Measurements from ENCODE around the gene SH3RF1.

SH3RF1 gene

DNA sequence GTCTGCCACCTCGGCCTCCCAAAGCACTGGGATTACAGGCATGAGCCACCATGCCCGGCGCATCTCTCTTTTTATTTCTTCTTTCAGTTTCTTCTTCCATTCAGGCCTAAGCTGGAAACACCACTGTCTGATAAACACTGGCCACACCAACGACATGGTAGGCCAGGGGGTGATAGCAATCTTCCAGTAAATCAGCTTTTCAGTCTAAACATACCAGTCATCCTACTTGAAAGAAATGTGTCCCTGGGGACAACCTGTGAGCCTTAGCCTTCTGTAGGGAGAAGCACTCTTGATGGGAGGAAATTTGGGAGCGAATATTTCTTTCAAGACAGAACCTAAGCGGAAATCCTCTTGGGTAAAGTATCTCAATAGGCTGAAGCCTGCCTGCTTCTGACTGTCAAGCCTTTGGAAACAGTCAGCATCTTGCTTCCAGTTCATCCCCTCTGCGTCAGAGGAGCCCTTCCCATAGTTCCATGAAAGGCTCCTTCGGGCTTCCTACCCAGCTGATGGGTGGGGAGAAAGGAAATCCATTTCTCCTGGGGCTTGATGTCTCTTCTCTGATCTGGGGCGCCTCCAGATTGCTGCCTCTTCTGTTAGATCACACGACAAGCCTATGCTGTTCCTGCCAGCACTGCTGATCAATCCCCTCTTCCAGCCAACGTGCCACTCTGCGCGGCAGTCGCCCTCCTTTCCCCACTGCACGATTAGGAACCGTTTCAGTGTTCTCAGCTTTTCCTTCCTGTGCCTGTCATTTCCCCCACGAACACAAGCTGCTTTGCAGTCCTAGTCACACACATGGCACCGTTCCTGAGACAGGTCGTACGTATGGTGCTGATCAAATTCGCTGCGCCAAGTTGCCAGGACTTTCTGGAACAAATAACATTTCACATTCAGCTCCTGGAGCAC lies 211.2 kb downstream of the SH3RF1 start:
- no peak for DNase-seq

DNA sequence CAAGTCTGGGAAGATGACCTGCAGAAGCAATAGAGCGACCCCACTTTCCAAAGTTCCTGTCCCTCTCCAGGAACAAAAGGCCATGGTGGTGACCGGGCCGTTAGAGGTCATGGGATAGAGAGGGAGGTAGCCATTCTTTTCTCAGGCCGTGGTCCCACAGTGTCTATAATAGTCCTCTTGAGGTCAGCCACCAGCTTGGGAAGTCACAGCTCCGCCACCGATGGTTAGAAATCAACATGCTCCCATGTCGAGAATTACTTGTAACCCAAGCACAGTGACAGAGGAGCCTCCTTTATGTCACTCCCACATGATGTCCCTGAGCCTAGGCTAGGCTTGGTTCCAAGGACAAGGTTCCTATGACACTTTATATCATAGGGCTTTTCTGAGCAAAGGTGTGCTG lies 212.4 kb downstream of the SH3RF1 start:
- DNase-seq: no peak

DNA sequence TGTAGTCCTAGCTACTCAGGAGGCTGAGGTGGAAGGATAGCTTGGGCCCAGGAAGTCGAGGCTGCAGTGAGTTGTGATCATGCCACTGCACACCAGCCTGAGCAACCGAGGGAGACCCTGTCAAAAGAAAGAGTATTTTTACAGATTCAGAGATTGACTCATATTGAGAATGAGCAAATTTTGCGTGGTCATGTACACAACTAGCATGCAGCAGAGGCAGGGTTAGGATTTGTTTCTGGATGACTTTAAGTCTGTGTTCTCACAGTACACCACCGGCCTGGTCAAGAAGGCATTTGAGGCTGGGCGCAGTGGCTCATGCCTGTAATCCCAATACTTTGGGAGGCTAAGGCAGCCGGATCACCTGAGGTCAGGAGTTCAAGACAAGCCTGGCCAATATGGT lies 215.9 kb downstream of the SH3RF1 start:
- DNase-seq: no peak

DNA sequence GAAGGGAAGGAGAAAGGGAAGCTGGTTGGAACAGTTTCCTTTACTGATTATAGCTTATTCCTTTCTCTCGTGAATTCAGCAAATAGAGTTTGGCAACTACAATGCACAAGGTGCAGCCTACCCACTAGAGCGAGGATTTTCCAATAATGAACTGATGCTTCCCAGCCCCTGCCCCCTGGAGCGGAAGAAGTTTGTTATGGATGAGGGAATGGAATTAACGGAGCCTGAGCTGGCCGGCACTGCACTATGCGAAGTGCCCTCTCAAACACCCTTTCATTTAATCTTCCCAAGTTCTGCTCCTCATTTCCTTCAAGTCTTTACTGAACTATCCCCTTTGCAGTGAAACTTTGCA lies 218.2 kb downstream of the SH3RF1 start:
- DNase-seq: no peak

DNA sequence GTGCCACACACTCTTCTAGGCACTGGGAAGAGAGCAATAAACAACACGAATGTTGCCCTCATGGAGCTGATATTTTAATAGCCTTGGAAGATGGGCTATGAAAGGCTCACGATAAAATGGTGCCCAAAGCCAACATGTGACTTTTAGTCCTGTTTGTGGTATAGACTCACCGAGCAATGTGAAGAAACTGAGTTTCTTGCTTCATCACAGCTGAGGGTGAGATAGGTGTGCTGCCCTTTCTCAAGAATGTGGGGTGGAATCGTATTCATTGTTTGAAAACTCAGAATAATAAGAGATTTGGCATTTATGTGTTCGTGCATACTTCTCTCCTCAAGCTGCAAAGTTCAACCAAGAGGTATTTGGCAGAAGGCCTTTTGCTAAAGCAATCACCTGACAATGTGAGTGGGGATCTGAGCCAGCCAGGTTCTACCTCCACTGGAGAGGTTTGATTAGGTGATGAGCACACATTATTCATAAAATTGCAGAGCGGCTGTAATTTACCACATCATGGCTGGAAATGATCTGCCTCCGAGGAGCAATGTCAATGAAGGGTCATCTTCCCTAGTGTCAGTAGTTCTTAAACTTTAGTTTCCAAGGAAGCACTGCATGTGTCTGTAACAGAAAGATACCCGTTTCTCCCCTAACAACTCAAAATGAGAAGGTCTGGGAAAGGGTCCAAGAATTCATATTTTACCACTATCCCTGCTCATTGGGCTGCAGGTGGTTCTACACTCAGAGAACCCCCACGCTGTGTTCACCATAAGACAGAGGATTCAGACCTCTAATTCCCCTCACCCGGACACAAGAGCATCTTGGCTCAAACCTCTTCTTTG lies 218.8 kb downstream of the SH3RF1 start:
- DNase-seq: no peak

DNA sequence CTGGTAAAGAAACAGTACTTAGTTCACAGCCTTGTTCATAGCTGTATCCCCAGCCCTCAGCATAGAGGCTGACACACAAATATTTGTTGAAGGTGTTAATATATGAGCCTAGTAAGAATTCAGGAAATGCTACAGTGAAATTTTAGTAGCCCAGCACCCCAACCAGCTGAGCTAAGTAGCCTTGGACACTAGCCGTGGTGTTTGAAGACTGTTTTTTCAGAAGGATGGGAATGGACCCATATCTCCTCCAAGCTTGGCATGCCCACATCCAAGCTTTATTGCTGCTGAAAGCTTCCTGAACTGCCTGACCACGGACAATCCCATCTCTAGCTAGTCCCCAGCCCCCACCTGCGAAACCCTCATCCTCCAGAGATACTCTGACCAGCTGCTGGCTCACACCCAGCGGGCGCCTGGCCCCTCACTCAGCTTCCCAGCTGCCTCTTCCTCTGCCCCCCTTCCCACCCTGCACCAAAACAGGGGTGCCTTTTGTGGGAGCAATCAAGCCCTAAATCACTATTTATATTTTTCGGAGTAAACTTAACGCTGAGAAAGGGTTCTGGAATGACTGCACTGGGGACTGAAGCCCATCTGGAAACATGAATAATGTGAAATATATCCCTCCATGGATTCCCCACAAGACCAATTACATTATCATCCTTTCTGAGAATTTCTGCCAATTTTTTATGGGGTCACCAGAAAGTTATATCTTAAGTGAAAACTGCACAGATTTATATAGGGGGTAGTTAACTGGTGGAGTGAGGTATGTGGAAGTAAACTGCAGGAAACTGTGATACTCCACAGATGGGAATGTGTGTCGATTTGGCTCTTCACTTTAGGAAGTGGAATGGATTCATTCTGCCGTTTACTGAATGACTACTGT lies 219.6 kb downstream of the SH3RF1 start:
- no peak for DNase-seq

DNA sequence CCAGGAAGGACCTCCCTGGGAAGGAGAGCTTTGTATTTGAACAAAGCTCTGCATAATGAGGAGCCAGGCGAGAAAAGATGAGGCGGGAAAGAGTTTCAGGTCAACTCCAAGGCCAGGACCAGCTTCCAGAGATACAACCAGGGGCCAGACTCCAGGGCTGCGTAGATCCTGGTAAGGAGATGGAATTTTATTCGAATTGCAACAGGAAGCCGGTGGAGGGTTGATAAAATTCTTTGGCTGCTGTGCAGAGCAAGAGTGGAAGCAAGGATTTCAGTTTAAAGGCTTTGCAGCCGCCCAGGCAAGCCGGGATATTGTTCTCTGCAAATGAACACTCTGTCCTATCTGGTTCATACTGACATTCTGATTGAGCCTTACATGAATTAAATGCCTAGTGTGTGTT lies 220.5 kb downstream of the SH3RF1 start:
- DNase-seq: no peak

DNA sequence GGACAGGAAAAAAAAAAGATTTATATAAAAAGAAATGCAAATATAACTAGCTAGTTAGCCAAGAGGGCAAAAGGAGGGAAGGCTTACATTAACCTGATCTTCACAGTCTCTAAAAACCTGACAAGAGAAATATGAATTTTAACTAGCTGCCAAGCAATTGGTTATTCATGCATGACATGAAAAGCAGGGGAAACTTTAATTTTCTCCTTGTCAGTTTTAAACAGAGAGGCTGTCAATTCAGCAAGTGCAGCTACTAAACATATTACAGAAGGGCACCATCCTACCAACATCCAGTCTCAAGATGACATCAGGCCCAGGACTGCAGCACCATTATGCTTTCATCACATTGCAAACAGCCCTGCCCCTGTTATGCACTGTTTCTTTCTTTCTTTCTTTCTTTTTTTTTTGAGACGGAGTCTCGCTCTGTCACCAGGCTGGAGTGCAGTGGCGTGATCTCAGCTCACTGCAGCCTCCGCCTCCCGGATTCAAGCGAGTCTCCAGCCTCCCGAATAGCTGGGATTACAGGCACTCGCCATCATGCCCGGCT lies 221.8 kb downstream of the SH3RF1 start:
- no peak for DNase-seq

DNA sequence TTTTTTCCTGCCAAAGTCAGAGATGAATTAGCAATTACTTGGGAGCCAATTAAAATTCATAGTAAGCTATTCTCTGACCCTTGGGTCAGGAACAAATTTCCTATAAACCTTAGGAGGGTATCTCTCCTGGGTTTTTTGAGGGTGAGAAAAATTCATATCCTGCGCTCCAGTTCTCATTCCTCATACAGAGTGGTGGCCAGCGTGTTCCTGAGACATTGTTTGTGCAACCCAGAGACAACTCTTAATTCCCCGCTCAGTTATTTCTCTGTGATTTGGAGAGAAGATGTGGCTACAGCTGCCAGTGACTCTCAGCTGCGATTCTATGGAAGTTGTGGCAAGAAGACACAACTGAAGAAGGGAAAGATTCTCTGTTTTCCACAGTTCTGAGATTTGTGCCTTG lies 222.8 kb downstream of the SH3RF1 start:
- no peak for DNase-seq

DNA sequence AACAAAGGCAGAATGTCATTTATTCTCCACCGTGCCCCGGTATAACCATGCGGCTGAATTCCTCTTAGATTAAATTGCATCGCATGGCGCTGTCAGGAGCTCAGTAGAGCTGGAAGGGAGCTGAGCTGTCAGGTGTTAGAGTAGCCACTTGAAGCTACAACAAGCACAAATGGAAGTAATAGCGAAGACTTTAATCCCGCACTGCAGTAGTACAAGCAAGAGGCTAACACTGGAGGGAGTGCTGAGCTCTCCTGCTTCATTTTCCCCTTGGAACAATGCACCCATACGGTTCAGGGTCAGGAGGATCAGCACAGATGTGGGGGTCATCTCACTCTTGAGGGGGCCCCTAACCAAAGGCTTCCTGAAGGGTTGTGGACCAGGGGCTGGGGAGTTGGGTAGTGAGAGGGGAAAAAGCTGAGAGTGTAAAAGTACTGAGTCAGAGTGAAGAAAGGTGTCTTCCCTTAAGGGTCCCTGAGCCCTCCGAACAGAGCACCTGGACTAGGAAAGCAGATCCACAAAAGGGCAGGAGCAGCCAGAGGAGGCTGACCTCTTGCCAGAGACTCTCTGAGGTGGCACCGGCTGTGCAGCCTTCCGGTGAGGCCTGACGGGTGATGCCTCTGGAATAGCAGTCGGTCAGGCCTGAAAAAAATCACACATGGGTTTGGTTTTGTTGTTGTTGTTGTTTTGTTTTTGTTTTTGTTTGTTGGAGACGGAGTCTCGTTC lies 224.7 kb downstream of the SH3RF1 start:
- no peak for DNase-seq

DNA sequence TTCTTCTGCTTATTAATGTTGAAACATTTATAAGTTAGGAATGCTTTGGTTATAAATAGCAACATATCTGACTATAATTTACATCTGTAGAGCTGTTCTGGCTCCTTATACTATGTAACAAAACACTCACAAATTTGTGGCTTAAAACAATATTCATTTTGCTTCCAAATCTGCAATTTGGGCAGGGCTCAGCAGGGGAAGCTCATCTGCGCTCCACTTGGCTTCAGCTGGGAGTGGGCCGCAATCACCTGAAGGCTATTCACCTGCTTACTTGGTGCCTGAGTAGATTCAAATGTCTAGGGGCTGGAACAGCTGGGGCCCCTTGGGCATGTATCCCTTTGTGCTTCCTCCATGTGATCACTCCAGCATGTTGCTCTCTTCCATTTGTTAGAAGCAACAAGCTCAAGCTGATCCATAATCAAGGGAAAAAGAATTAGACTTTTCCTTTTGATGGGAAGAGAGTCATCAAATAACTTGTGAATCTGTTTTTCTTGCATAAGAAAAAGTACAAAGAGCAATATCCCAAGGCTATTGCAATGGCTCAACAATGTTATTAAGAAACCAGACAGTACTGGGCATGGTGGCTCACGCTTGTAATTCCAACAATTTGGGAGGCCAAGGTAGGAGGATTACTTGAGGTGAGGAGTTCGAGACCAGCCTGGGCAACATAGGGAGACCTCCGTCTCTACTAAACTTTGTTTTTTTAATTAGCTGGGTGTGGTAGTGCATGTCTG lies 225.9 kb downstream of the SH3RF1 start:
- no peak for DNase-seq

Measured in cerebellar nuclear complex (tissue), 1 donor.